Measurements from ENCODE around the gene MAP3K8.
A peak's percentile ranks its signal among the peaks of the same experiment; 100 is the strongest.

MAP3K8 gene

GRCh38 chr10:30433730-30434272 lies at the start of gene MAP3K8:
Gene MAP3K8, plus strand, starts transcription at chr10:30434184. Its CDS starts 4,755 bp downstream, at chr10:30438939.
- TF ChIP-seq ZFX (IDR thresholded peaks at IDR 0.05), result 0 out of 2 replicates have a peak, but pooled peaks have one; percentile 38
- TF ChIP-seq CTCF (conservative IDR thresholded peaks at IDR 0.05), result no peak
- peak within 1 kb of the TSS; percentile 88 for H3K27ac ChIP-seq

GRCh38 chr10:30384701-30385201 lies 49.2 kb upstream of the MAP3K8 start:
- H3K27ac ChIP-seq, result no peak overlapping the region
- TF ChIP-seq ZFX (IDR thresholded peaks at IDR 0.05), result no peak

GRCh38 chr10:30386801-30387588 lies 47.0 kb upstream of the MAP3K8 start:
- TF ChIP-seq ZFX (IDR thresholded peaks at IDR 0.05) (no peak), CTCF (conservative IDR thresholded peaks at IDR 0.05) (no peak)
- no peak overlapping the region for H3K27ac ChIP-seq

GRCh38 chr10:30387646-30388243 lies 46.2 kb upstream of the MAP3K8 start:
- no peak for TF ChIP-seq CTCF (conservative IDR thresholded peaks at IDR 0.05)
- TF ChIP-seq ZFX (IDR thresholded peaks at IDR 0.05), result no peak
- H3K27ac ChIP-seq, result no peak overlapping the region

- TF ChIP-seq ZFX (IDR thresholded peaks at IDR 0.05), result no peak
- TF ChIP-seq CTCF (conservative IDR thresholded peaks at IDR 0.05), result no peak
- no peak overlapping the region for H3K27ac ChIP-seq
Observed at GRCh38 chr10:30389543-30389942, 44.4 kb upstream of the MAP3K8 start.

- no peak overlapping the region for H3K27ac ChIP-seq
- TF ChIP-seq CTCF (conservative IDR thresholded peaks at IDR 0.05) (no peak), ZFX (IDR thresholded peaks at IDR 0.05) (no peak)
Observed at GRCh38 chr10:30390207-30390606, 43.8 kb upstream of the MAP3K8 start.

GRCh38 chr10:30391266-30391665 lies 42.7 kb upstream of the MAP3K8 start:
- TF ChIP-seq ZFX (IDR thresholded peaks at IDR 0.05), result no peak
- TF ChIP-seq CTCF (conservative IDR thresholded peaks at IDR 0.05), result no peak
- no peak overlapping the region for H3K27ac ChIP-seq
